Measurements from ENCODE around the gene SHOC2. TPM values are rescaled to one million over a fixed set of nuclear protein-coding genes. Genes with fewer than 3 reads are reported as not detected.

The SHOC2 gene
- total RNA-seq, 1 experiment from 2014 or later: 29.9 TPM

- H3K4me3 Mint-ChIP-seq (ENCODE audit: low read depth, unreplicated experiment): peak overlapping the region; percentile 81
- BruUV-seq (replicated peaks): no TSS peak
- H3K4me1 Mint-ChIP-seq (ENCODE audit: low read depth, unreplicated experiment): peaks cover 18% of the 10 kb centered on the region
- intact Hi-C loops (cut with micrococcal nuclease; ENCODE audit: unreplicated experiment): no loop called here
- H3K36me3 Mint-ChIP-seq (ENCODE audit: insufficient read depth, unreplicated experiment): peaks cover 25% of the 10 kb centered on the region
- no peak for TF ChIP-seq CTCF (IDR thresholded peaks at IDR 0.05; ENCODE audit: unreplicated experiment)
- H3K27me3 Mint-ChIP-seq (ENCODE audit: unreplicated experiment): no peaks in the 10 kb centered on the region
- peak overlapping the region; percentile 96 for H3K27ac Mint-ChIP-seq (ENCODE audit: unreplicated experiment)
- DNase-seq: peak; percentile 38
- H3K9me3 Mint-ChIP-seq (ENCODE audit: low read depth, unreplicated experiment): no peaks in the 10 kb centered on the region
- CTCF ChIA-PET: interaction anchor here (0.8 kb wide), 1 partner anchor 70 kb away, joined by 3 read pairs; no protein-coding TSS in a partner anchor
Observed at GRCh38 chr10:110872145-110872983, 47.0 kb upstream of the SHOC2 start.

- Mint-ChIP-seq H3K4me1 (ENCODE audit: low read depth, unreplicated experiment) (peaks cover 18% of the 10 kb centered on the region), H3K9me3 (ENCODE audit: low read depth, unreplicated experiment) (no peaks in the 10 kb centered on the region), H3K27ac (ENCODE audit: unreplicated experiment) (peak overlapping the region; percentile 33), H3K27me3 (ENCODE audit: unreplicated experiment) (no peaks in the 10 kb centered on the region), H3K36me3 (ENCODE audit: insufficient read depth, unreplicated experiment) (peaks cover 25% of the 10 kb centered on the region), H3K4me3 (ENCODE audit: low read depth, unreplicated experiment) (peak overlapping the region; percentile 81)
- intact Hi-C loops (cut with micrococcal nuclease; ENCODE audit: unreplicated experiment): no loop called here
- TSS peak; percentile 64 for BruUV-seq (replicated peaks)
- no peak for TF ChIP-seq CTCF (IDR thresholded peaks at IDR 0.05; ENCODE audit: unreplicated experiment)
- DNase-seq: no peak
- CTCF ChIA-PET: interaction anchor here (0.8 kb wide), 1 partner anchor 71 kb away, joined by 3 read pairs; no protein-coding TSS in a partner anchor
Observed at GRCh38 chr10:110872984-110873923, 46.1 kb upstream of the SHOC2 start.

- CTCF ChIA-PET: no interaction called here
- no peak overlapping the region for H3K27ac Mint-ChIP-seq (ENCODE audit: unreplicated experiment)
Observed at GRCh38 chr10:110873951-110874350, 45.5 kb upstream of the SHOC2 start.

More at GRCh38 chr10:110873951-110874350, 45.5 kb upstream of the SHOC2 start:
- intact Hi-C loops (cut with micrococcal nuclease; ENCODE audit: unreplicated experiment): no loop called here
- no TSS peak for BruUV-seq (replicated peaks)
- DNase-seq: no peak
- H3K9me3 Mint-ChIP-seq (ENCODE audit: low read depth, unreplicated experiment): no peaks in the 10 kb centered on the region
- H3K4me1 Mint-ChIP-seq (ENCODE audit: low read depth, unreplicated experiment): peaks cover 18% of the 10 kb centered on the region
- H3K4me3 Mint-ChIP-seq (ENCODE audit: low read depth, unreplicated experiment): no peak overlapping the region
- peaks cover 25% of the 10 kb centered on the region for H3K36me3 Mint-ChIP-seq (ENCODE audit: insufficient read depth, unreplicated experiment)
- no peaks in the 10 kb centered on the region for H3K27me3 Mint-ChIP-seq (ENCODE audit: unreplicated experiment)
- TF ChIP-seq CTCF (IDR thresholded peaks at IDR 0.05; ENCODE audit: unreplicated experiment): no peak

Measured in Calu3 (cell line).